Choroid plexus epithelial cell (primary cell): ENCODE measurements around the gene ADAMTS20.

ENCODE experiments used
- DNase-seq: peaks from one replicate; pipeline ENCODE4 v3.0.0-alpha.2; 2010; ENCODE audit warnings: low read depth
- H3K4me3 ChIP-seq: 2 replicates; pipeline ENCODE4 v1.5.1; 2011; ENCODE audit warnings: low read depth, mild to moderate bottlenecking, control low read depth, low read length, moderate library complexity
- CTCF ChIP-seq: conservative IDR thresholded peaks from 2 replicates; pipeline ENCODE4 v1.5.1; 2011; ENCODE audit warnings: low read depth, mild to moderate bottlenecking, control low read depth, inconsistent platforms, low read length, moderate library complexity

ADAMTS20 gene

GRCh38 chr12:43444940-43445564, 107.0 kb downstream of the ADAMTS20 start:
- peak; percentile 84 for DNase-seq
- TF ChIP-seq CTCF, result peak; percentile 89
- no peak overlapping the region for H3K4me3 ChIP-seq

GRCh38 chr12:43436597-43436996, 115.4 kb downstream of the ADAMTS20 start:
- no peak overlapping the region for H3K4me3 ChIP-seq
- DNase-seq, result no peak
- TF ChIP-seq CTCF, result no peak

- no peak for DNase-seq
These were observed 117.4 kb downstream of the ADAMTS20 start for GRCh38 chr12:43434614-43435013.

GRCh38 chr12:43428088-43428600, 123.9 kb downstream of the ADAMTS20 start:
- H3K4me3 ChIP-seq, result no peak overlapping the region
- no peak for DNase-seq
- TF ChIP-seq CTCF, result no peak

More at GRCh38 chr12:43434614-43435013, 117.4 kb downstream of the ADAMTS20 start:
- no peak overlapping the region for H3K4me3 ChIP-seq
- TF ChIP-seq CTCF, result no peak

GRCh38 chr12:43425361-43425760, 126.6 kb downstream of the ADAMTS20 start:
- no peak for TF ChIP-seq CTCF
- no peak overlapping the region for H3K4me3 ChIP-seq
- no peak for DNase-seq

GRCh38 chr12:43416981-43417380, 135.0 kb downstream of the ADAMTS20 start:
- no peak for TF ChIP-seq CTCF
- DNase-seq, result no peak
- H3K4me3 ChIP-seq, result no peak overlapping the region

GRCh38 chr12:43407816-43408645, 144.0 kb downstream of the ADAMTS20 start:
- TF ChIP-seq CTCF, result no peak
- DNase-seq, result peak; percentile 33
- no peak overlapping the region for H3K4me3 ChIP-seq
